Activated CD4-positive, CD25-positive, alpha-beta regulatory T cell treated with anti-CD3 and anti-CD28 coated beads, Interleukin-2, amount 50 U/mL, for 16 hours (primary cell): ENCODE measurements around the gene TMEM240.

Experiments
- DNase-seq: peaks from one replicate; pipeline ENCODE4 v3.0.0-alpha.2; 2020; ENCODE audit warnings: low read depth, low spot score

Gene TMEM240

DNA sequence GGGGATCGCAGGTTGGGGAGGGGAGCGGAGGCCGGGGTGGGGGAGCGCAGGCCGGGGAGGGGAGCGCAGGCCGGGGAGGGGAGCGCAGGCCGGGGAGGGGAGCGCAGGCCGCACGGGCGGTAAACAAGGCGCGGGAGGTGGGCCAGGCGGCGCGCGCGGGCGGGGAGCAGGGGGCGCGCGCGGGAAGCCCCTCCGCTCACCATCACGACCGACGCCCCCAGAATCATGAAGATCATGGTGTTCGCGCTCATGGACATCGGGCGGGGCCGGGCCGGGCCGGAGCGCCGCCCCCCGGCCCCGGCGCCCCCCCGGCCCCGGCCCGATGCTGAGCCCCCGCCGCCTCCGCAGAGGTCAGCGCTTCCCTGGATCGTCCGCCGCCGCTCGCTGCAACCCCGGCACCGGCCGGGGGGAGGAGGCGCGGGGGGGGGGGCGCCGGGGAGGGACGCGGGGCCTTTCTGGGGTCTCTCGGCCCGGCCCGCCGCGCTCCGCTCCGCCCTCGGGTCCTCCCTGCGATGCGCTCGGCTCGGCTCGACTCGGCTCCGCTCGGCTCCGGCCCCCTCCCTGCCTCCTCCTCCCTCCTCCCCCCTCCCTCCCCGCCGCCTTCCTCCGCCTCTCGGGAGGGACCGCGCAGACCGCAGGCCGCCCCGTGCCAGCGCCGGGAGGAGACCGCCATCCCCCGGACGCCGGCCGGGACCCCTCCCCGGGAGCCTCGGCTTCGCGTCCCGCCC is at the start of gene TMEM240:
TSS of gene TMEM240 (minus strand) at position 535 of the 728 bp plus-strand sequence. CDS start at position 257, 278 bp downstream.
- no peak for DNase-seq

DNA sequence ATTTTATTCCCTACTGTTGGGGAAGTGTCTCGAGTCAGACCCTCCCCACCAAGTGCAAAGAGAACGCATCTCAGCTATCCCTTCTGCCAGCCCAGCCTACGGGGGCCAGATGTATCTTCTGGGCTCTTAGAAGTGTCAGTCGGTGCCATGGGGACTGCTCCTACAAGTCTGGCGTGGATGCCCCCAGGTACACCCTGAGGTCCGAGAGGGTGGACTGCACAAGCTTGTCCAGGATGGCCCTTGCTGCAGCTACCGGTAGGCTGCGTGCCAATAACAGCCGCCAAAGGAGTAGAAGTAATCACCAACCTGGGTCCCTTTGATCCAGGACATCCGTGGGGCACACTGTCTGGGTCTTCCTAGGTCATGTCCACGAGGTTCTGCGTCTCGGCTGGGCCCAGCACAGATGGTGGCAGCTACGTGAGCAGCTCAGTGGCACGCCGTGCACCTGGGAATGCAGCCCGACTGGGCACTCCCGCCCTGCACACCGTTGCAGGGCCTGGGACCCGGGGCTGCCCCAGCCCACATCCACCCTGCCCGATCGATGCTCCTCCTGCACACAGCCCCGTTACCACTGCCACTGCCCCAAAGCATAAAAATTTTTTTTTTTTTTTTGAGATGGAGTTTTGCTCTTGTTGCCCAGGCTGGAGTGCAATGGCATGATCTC is 43.1 kb upstream of the TMEM240 start:
- DNase-seq: no peak

DNA sequence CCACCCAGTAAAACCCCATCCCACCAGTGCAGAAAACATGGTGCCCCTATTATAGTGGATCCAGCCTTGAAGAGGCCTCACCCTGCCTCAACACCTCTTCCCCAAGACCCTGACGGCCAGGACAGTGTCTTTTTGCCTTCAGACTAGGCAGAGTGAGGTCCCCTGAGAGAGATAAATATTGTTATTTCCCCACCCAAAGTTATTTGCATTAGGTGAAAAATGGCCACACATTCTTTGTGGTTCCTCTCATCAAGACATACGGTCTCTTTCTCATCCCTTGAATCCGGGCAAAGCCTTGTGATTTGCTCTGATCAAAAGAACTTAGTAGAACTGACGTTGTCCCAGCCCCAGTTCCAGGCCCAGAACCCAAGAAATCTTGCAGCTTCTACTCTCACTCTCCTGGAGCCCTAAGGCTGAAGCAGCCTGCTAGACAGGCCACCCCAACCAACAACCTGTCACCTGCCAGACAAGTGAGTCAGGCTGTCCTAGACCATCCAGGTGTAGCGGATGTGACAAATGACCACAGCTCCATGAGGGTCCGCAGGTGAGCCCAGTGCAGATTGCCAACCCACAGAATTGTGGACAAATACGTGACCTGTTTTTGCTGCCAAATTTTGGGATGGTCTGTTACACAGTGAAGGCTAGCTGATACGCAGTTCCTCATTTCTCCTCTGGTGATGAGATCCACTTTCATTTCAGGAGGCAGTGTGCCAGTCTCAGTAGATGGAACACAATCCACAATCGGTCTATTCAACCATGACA is 42.3 kb upstream of the TMEM240 start:
- no peak for DNase-seq

GRCh38 chr1:1578371-1578940 is 38.0 kb upstream of the TMEM240 start:
- DNase-seq: no peak

GRCh38 chr1:1577367-1578011 is 37.1 kb upstream of the TMEM240 start:
- no peak for DNase-seq

GRCh38 chr1:1574721-1575537 is 34.5 kb upstream of the TMEM240 start, which contains the start of gene SSU72:
Gene SSU72 (minus strand): TSS chr1:1574863. CDS start chr1:1574557, 306 bp downstream.
- peak; percentile 89 for DNase-seq

- peak; percentile 48 for DNase-seq
Observed at GRCh38 chr1:1573843-1574720, 33.7 kb upstream of the TMEM240 start.

GRCh38 chr1:1569341-1569740 is 28.9 kb upstream of the TMEM240 start:
- DNase-seq: no peak

DNA sequence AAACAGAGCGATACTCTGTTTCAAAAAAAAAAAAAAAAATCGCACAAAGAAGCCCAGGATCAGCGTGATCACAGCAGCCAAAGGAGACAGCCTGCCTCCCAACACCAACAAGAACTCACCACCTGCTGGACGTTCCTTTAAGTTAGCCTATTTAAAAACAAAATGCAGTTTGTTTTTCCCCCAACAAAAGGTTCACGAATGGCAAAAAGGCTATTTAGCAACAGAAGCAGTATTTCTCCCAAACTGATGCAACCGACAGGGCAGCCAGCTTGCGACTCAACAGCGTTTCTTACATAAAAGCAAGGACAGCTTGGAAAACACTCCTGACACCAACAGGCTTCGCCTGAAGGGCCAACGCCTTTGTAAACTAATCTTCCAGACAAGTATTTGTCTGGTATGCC is 27.5 kb upstream of the TMEM240 start:
- DNase-seq: no peak

DNA sequence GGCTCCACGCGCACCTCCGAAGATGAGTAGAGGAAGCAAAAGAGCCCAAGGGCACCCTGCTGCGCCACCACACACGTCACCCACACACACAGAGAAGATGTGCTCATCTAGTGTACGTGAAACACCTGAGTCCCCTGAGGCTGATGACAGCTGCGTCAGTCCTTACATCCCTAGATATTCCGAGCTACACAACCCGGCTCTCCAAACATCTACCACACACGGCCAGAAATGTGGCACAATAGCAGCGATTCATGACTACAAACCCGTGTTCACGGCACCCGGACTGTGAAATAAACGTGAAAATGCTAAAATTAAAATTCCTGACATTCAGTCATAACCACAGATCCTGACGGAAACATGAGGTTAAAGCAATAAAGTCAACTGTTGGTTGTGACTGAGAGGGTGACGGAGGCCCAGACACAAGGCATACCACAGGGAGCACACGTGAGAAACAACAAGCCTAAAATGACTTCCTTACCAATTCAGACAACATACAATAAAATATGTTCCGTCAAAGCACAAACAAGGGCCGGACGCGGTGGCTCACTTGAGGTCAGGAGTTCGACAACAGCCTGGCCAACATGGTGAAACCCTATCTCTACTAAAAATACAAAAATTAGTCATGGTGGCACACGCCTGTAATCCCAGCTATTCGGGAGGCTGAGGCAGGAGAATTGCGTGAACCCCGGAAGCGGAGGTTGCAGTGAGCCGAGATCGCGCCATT is 26.9 kb upstream of the TMEM240 start:
- DNase-seq: no peak

GRCh38 chr1:1565340-1565739 is 24.9 kb upstream of the TMEM240 start:
- no peak for DNase-seq

GRCh38 chr1:1564268-1564667 is 23.8 kb upstream of the TMEM240 start:
- no peak for DNase-seq

GRCh38 chr1:1563688-1564087 is 23.3 kb upstream of the TMEM240 start:
- no peak for DNase-seq

DNA sequence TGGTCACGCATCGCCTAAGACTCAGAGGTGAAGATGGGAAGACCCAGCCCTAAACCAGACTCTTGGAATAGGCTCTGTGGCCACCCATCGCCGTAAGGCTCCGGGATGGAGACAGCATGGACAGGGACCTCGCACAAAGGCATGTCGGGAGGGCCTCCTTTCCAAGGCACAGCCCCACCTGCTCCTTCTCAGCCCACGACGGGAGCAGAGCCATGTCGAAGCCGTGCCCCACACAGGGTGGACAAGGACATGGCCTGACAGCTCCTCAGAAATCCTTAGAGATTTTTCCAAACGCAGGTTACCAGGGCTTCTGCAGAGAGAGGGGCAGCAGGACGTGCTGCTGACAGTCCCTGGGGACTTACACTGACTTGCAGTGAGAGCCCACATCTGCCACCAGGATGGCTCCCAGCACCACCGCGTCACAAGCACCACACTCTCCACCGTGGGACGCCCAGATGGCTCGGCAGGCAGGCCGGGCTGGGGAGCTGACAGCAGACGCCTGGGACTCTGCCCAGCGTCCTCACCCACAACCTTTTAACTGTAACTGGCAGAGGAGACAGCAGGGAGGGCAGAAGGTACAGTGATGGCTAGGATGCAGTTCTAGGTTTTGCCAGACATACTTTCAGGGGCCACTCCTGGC is 22.3 kb upstream of the TMEM240 start:
- DNase-seq: no peak

- no peak for DNase-seq
Observed at GRCh38 chr1:1561801-1562470, 21.5 kb upstream of the TMEM240 start.

DNA sequence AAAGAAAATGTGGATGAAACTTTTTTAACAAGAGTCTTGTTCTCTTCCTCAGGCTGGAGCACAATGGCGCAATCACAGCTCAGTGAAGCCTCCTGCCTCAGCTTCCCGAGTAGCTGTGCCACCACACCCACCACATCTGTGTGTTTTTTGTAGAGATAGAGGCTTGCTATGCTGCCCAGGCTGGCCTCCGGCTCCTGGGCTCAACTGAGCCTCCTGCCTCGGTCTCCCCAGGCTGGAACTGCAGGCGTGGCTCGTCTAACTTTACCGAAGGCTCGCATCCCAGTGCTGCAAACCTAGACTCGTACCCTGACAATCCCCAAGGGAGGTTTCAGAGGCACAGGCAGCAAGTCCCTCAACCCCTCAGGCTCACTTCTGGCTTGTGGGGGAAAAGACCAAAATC is 19.8 kb upstream of the TMEM240 start:
- no peak for DNase-seq

DNA sequence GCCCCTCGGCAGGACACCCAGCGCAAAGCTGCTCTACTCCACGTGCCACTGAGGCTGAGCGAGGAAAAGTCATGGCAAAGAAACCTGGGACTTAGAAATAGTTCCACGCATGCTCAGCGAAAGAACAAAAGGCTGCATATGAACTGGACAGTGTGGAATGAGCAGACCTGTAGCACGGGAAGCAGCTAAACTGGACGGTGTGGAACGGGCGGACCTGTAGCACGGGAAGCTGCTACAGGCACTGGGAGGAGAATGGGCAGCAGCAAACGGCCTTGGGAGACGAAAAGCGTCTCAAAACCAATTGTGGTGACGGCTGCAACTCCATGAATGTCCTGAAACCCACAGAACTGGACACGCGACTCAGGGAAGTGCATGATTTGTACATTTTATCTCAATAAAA is 18.6 kb upstream of the TMEM240 start:
- no peak for DNase-seq

- DNase-seq: no peak
Observed at GRCh38 chr1:1558591-1558990, 18.2 kb upstream of the TMEM240 start.
